GM12874 (cell line): ENCODE results near the gene PLXNA2.
A peak's percentile ranks its signal among the peaks of the same experiment; 100 is the strongest.

ENCODE experiments used
- CTCF ChIP-seq: IDR thresholded peaks from 2 replicates; pipeline ENCODE4 v1.5.1; 2011; ENCODE audit warnings: low read depth, mild to moderate bottlenecking, control low read depth, low read length, moderate library complexity; ENCODE audit not compliant: insufficient read depth

PLXNA2 gene

GRCh38 chr1:208238710-208239472 lies 5.3 kb downstream of the PLXNA2 start:
- peak; percentile 72 for TF ChIP-seq CTCF

DNA sequence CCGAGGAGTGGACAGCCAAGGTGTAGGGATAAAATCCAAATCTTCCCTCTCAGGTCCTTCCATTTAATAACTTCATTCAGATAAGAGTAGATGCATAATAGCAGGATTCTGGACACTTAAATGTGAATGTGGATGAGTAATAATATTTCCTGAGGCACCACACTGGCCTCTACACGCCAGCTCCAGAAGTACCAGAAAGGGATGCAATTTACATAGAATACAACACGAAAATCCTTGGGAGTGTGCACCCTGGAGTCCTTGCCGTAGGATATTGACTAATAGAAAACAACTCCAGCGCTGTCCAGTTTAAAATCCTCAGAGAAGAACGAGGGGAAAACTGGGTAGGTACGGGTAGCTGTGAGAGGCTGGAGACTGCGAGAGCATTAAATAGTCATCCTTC lies 6.9 kb downstream of the PLXNA2 start:
- no peak for TF ChIP-seq CTCF

- TF ChIP-seq CTCF, result no peak
These were observed 8.0 kb downstream of the PLXNA2 start for GRCh38 chr1:208235982-208236761.

GRCh38 chr1:208235356-208235981 lies 8.7 kb downstream of the PLXNA2 start:
- TF ChIP-seq CTCF, result no peak

DNA sequence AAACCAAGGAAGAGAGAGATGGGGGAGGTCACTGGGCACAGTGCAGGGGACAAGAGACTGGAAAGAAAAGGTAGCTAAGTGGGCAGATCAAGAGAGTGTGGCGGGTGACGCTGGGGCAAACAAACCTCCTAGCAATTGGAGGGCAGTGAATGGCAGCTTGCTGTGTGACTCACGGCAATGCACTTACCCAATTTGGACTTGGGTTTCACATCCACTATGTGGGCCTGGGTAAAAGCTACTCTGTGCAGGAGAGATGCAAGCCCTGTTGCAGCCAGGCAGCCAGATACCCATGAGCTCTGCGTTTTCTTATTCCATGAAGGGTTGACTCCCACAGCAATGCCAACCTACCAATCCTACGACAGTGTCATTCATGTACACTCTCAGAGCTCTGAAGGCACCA lies 9.5 kb downstream of the PLXNA2 start:
- no peak for TF ChIP-seq CTCF

DNA sequence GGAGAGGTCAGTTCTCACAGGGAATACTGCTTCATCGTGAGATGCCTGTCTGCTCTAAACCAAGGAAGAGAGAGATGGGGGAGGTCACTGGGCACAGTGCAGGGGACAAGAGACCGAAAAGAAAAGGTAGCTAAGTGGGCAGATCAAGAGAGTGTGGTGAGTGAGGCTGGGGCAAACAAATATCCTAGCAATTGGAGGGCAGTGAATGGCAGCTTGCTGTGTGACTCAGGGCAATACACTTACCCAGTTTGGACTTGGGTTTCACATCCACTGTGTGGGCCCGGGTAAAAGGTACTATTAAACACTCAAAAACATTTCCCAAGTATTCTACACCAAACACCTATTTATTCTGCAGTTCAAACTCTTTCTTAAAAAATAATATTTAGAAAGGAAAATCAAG lies 10.2 kb downstream of the PLXNA2 start:
- TF ChIP-seq CTCF, result no peak

- TF ChIP-seq CTCF, result no peak
These were observed 10.6 kb downstream of the PLXNA2 start for GRCh38 chr1:208233546-208233945.
